Measurements from ENCODE around the gene CDH8.

Gene CDH8

GRCh38 chr16:61890386-61890785 is 145.9 kb downstream of the CDH8 start:
- TF ChIP-seq ZNF274 (IDR thresholded peaks at IDR 0.05; ENCODE audit: low read depth, low read length) = no peak
- no peak overlapping the region for H3K4me3 ChIP-seq (ENCODE audit: low read length)

- H3K4me3 ChIP-seq (ENCODE audit: low read length) = no peak overlapping the region
- no peak for TF ChIP-seq ZNF274 (IDR thresholded peaks at IDR 0.05; ENCODE audit: low read depth, low read length)
Observed at GRCh38 chr16:61887903-61888302, 148.3 kb downstream of the CDH8 start.

- no peak for TF ChIP-seq ZNF274 (IDR thresholded peaks at IDR 0.05; ENCODE audit: low read depth, low read length)
- H3K4me3 ChIP-seq (ENCODE audit: low read length) = no peak overlapping the region
Observed at GRCh38 chr16:61885343-61885742, 150.9 kb downstream of the CDH8 start.

- TF ChIP-seq ZNF274 (IDR thresholded peaks at IDR 0.05; ENCODE audit: low read depth, low read length) = no peak
- H3K4me3 ChIP-seq (ENCODE audit: low read length) = no peak overlapping the region
Observed at GRCh38 chr16:61879306-61879705, 156.9 kb downstream of the CDH8 start.

DNA sequence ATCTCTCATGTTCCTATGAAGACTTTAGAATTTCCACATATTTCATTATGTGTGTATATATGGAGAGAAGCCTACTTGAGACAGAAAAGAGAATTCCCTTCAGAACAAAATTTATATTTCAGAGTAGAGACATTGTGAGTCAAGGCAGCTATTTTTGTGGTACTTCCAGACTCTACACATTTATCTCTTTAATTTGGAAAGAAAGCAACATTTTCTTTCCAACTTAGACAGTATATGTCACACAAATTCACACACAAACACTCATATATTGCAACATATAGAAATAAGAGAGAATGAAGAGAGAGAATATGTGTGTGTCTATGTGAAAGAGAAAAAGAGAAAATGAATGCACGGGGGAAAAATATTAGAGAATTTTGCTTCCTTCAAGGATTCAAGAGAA is 158.8 kb downstream of the CDH8 start:
- no peak for TF ChIP-seq ZNF274 (IDR thresholded peaks at IDR 0.05; ENCODE audit: low read depth, low read length)
- H3K4me3 ChIP-seq (ENCODE audit: low read length) = no peak overlapping the region

DNA sequence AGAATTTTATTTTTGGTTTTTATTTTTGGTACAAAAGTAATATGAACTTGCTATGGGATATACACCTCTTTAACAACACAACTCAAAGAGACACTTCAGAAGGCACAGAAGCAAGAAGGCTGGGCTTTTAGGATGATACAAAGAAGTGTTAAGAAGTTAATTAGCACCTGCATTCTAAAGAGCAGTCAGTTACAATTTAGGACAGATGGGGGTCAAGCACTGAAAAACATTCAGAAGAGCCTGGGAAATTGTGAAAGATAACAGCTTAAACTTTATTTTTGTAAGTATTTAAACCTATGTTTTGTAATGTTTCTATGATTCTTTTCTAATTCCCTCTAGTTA is 163.5 kb downstream of the CDH8 start:
- no peak overlapping the region for H3K4me3 ChIP-seq (ENCODE audit: low read length)
- TF ChIP-seq ZNF274 (IDR thresholded peaks at IDR 0.05; ENCODE audit: low read depth, low read length) = no peak

GRCh38 chr16:61871837-61872777 is 164.1 kb downstream of the CDH8 start:
- no peak overlapping the region for H3K4me3 ChIP-seq (ENCODE audit: low read length)
- no peak for TF ChIP-seq ZNF274 (IDR thresholded peaks at IDR 0.05; ENCODE audit: low read depth, low read length)

- no peak for TF ChIP-seq ZNF274 (IDR thresholded peaks at IDR 0.05; ENCODE audit: low read depth, low read length)
- no peak overlapping the region for H3K4me3 ChIP-seq (ENCODE audit: low read length)
Observed at GRCh38 chr16:61862221-61863155, 173.8 kb downstream of the CDH8 start.

DNA sequence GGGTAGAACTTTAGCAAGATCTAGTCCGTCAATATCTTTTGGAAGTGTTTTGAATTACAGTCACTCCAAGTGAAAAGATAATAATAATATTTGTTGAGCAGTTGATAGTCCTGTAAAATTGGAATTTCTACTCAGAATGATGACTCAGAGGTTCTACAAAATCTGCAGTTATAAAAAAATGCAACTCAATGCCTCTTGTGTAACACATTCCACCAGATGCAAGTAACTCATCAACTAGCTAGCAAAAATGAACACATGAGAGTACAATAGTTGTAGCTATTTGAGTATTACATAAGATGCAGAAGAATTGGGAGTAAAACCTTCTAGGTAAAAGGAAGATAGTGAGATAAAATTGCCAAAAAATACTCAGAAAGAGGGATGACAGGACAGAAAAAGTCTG is 177.2 kb downstream of the CDH8 start:
- TF ChIP-seq ZNF274 (IDR thresholded peaks at IDR 0.05; ENCODE audit: low read depth, low read length) = no peak
- no peak overlapping the region for H3K4me3 ChIP-seq (ENCODE audit: low read length)

DNA sequence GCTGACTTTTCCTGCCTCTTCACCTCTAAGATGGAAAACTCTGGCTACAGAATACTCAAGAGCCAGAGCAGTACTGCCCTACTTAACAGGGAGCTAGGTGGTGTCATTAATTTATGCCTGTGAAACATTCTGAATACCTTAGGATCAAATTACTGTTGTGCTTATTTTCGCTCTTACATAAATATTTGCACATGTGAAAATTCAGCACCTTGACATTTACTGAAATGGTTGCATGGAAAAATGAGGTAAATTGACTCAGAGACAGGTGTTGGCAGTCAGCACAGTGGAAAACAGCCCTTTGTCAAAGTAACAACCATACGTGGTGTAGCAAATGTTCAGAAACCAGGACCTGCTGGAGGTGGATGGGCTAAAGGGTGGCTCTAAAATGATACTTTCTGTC is 193.6 kb downstream of the CDH8 start:
- TF ChIP-seq ZNF274 (IDR thresholded peaks at IDR 0.05; ENCODE audit: low read depth, low read length) = no peak
- no peak overlapping the region for H3K4me3 ChIP-seq (ENCODE audit: low read length)

DNA sequence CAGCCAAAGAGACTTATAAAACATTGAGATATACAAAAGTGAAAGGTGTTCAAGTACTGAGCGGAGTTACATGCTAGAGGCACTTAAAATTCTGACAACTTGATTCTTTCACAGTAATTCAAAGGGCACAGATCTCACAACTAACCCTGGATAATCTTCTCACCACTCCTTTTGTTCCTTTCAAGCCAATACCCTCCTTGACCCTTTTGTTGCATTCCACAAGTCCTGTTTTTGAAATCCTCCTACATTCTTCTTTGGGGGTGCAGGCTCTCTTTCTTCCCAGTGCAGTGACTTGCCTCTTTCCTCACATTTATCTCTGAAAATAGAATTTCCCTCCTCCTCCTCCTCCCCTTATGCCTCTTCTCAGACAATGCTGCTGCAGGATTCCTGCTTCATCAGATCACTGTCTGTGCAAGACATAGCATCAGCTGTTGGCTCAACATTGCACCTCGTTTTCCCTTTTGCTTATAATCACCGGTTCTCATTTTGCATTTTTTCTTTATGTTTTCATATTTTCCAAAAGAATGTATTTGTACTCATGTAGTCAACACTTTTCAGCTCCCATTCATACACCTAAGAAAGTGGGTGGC is 199.3 kb downstream of the CDH8 start:
- no peak for TF ChIP-seq ZNF274 (IDR thresholded peaks at IDR 0.05; ENCODE audit: low read depth, low read length)
- no peak overlapping the region for H3K4me3 ChIP-seq (ENCODE audit: low read length)

DNA sequence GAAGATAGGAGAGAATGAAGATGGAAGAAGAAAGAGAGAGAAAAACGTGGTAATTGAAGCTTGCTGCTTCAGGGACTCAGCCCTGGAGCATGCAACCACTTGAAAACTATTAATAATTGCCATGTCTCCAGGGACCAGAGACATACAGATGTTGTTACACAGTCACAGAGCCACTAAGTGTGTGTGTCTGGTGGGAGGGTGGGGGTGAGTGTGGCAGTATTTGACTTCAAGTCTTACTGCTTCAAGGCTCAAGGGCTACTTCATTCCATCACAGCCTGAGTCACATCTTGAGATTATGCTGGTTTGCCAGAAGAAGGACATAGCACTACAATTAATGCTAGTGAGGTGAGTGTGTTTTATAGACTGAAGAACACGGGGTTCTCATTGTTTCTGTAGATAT is 202.2 kb downstream of the CDH8 start:
- TF ChIP-seq ZNF274 (IDR thresholded peaks at IDR 0.05; ENCODE audit: low read depth, low read length) = no peak
- no peak overlapping the region for H3K4me3 ChIP-seq (ENCODE audit: low read length)

DNA sequence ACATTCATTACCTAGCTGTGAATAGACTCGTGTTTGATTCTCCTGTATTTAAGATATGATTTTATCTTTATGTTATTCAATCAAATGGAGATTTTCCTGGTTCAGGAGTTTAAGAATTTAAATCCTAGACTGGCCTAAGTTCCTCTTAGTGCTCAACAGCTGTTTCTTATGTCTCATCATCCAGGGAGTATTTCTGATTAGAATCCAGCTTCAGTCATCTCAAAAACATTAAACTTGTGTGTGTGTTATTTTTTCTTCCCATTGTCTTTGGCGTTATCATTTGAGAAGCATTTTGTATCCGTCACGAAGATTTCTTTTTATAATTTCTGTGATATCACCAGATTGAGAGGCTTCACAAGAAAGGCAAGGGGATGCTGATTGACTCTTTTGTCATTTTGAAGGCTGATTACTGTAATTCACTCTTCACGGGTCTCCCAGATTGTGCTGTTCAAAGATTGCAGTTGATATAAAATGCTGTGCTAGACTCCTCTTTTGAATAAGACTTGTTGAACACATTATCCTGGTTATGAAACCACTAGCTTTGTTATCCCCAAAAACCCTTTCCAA is 204.8 kb downstream of the CDH8 start:
- TF ChIP-seq ZNF274 (IDR thresholded peaks at IDR 0.05; ENCODE audit: low read depth, low read length) = no peak
- no peak overlapping the region for H3K4me3 ChIP-seq (ENCODE audit: low read length)

DNA sequence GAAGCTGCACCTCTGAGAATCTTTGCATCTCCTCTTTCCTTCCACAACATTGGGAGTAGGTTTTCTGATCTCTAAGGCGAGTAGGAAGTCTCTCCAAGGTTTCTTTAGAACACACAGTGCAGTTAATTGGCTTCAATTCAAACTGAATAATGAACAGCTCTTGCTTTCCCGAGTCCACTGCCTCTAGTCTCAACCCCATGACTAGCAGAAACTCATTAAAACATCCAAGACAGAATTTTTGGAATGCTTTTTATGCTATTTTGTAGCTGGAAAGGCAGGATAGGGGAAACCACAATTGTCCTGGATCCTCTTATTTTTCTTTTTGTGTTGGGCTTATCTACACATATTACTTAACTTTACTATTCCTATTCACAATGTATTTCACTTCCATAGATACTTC is 206.6 kb downstream of the CDH8 start:
- H3K4me3 ChIP-seq (ENCODE audit: low read length) = no peak overlapping the region
- TF ChIP-seq ZNF274 (IDR thresholded peaks at IDR 0.05; ENCODE audit: low read depth, low read length) = no peak
